Progenitor cell of endocrine pancreas (in vitro differentiated cells): ENCODE results near the gene FGF4. TPM values are rescaled to one million over a fixed set of nuclear protein-coding genes. Genes with fewer than 3 reads are reported as not detected.

Experiments used
- DNase-seq: peaks from one replicate; pipeline ENCODE4 v3.0.0; 2021; ENCODE audit warnings: low spot score; ENCODE audit not compliant: unreplicated experiment
- H3K27ac Mint-ChIP-seq: 2 replicates; pipeline ENCODE4 v1.8.0; 2021; ENCODE audit warnings: mild to moderate bottlenecking, moderate library complexity, mixed read lengths
- H3K27me3 Mint-ChIP-seq: 2 replicates; pipeline ENCODE4 v1.8.0; 2021; ENCODE audit warnings: mixed read lengths
- H3K36me3 Mint-ChIP-seq: 2 replicates; pipeline ENCODE4 v1.8.0; 2022; ENCODE audit warnings: mixed read lengths; ENCODE audit not compliant: insufficient read depth
- H3K4me1 Mint-ChIP-seq: 2 replicates; pipeline ENCODE4 v1.8.0; 2021; ENCODE audit warnings: low read depth, mixed read lengths
- H3K4me3 Mint-ChIP-seq: 2 replicates; pipeline ENCODE4 v1.8.0; 2021; ENCODE audit warnings: low read depth, mild to moderate bottlenecking, moderate library complexity, mixed read lengths
- H3K9me3 Mint-ChIP-seq: 2 replicates; pipeline ENCODE4 v1.8.0; 2021; ENCODE audit warnings: low read depth, mixed read lengths
- CTCF ChIP-seq: fragments of 200-600 bp; sonication (generic); IDR thresholded peaks from one replicate; pipeline ENCODE4 v1.5.0; 2021; ENCODE audit warnings: antibody characterized with exemption, mild to moderate bottlenecking; ENCODE audit not compliant: unreplicated experiment
- total RNA-seq: library from RNA; stranded (reverse); gene quantifications from 2 replicates; pipeline ENCODE4 v1.2.1, GENCODE V29; 2021

Gene FGF4
- total RNA-seq, 1 donor from 2014 or later: not detected

GRCh38 chr11:69778373-69778772, 3.2 kb upstream of the FGF4 start:
- TF ChIP-seq CTCF: no peak
- Mint-ChIP-seq H3K36me3 (no peaks in the 10 kb centered on the region), H3K27me3 (peaks cover 66% of the 10 kb centered on the region), H3K27ac (no peak overlapping the region), H3K9me3 (no peaks in the 10 kb centered on the region), H3K4me3 (no peak overlapping the region), H3K4me1 (no peaks in the 10 kb centered on the region)
- no peak for DNase-seq

- H3K4me3 Mint-ChIP-seq: no peak overlapping the region
- H3K27me3 Mint-ChIP-seq: peaks cover 69% of the 10 kb centered on the region
- no peak for TF ChIP-seq CTCF
These were observed 583 bp downstream of the FGF4 start for GRCh38 chr11:69774354-69775162.

DNA sequence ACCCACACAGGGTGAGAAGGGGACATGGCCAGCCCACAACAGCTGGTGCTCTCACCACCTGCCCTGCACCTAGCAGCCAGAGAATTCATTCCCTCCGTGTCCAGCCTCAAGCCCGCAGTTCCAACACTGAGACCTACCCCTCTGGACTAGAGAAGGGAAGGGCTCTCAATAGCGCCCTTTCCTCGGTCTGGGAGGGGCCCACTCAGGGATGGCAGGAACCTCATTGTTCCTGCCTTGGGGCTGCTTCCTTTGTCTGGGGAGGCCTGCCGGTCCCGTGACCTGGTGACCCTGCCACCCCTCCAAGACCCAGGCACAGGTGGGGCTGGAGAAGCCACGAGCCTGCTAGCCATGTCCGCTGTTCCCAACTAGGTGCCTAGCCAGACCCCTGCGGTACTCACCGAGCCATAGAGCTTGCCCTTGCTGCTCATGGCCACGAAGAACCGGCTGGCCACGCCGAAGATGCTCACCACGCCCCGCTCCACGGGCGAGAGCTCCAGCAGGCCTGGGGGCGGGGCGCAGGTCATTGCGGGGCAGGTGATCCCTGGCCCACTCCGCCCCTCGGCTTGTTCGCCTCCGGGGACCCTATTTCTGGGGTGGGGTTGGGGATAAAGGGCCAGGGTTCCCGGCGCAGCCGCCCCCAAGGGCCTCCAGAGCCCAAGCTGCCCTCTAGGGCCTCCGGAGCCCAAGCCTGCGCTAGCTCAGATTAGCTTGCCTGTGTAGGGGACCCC, 1.4 kb downstream of the FGF4 start:
- no peak for TF ChIP-seq CTCF
- Mint-ChIP-seq H3K4me3 (no peak overlapping the region), H3K27me3 (peaks cover 72% of the 10 kb centered on the region), H3K36me3 (no peaks in the 10 kb centered on the region), H3K4me1 (no peaks in the 10 kb centered on the region), H3K9me3 (peaks cover 3% of the 10 kb centered on the region), H3K27ac (no peak overlapping the region)
- DNase-seq: no peak

More at GRCh38 chr11:69774354-69775162, 583 bp downstream of the FGF4 start:
- no peak overlapping the region for H3K27ac Mint-ChIP-seq
- peaks cover under 1% of the 10 kb centered on the region for H3K9me3 Mint-ChIP-seq
- no peaks in the 10 kb centered on the region for H3K4me1 Mint-ChIP-seq
- no peak for DNase-seq
- H3K36me3 Mint-ChIP-seq: no peaks in the 10 kb centered on the region

- H3K27me3 Mint-ChIP-seq: peaks cover 62% of the 10 kb centered on the region
- H3K4me3 Mint-ChIP-seq: no peak overlapping the region
- DNase-seq: no peak
- H3K4me1 Mint-ChIP-seq: no peaks in the 10 kb centered on the region
- peaks cover 3% of the 10 kb centered on the region for H3K9me3 Mint-ChIP-seq
- H3K27ac Mint-ChIP-seq: no peak overlapping the region
- H3K36me3 Mint-ChIP-seq: no peaks in the 10 kb centered on the region
- no peak for TF ChIP-seq CTCF
These were observed 3.7 kb downstream of the FGF4 start for GRCh38 chr11:69771466-69771865.

- DNase-seq: no peak
These were observed 4.6 kb downstream of the FGF4 start for GRCh38 chr11:69770540-69770939.

More at GRCh38 chr11:69770540-69770939, 4.6 kb downstream of the FGF4 start:
- H3K4me3 Mint-ChIP-seq: no peak overlapping the region
- no peaks in the 10 kb centered on the region for H3K36me3 Mint-ChIP-seq
- TF ChIP-seq CTCF: no peak
- H3K4me1 Mint-ChIP-seq: no peaks in the 10 kb centered on the region
- H3K27me3 Mint-ChIP-seq: peaks cover 59% of the 10 kb centered on the region
- peaks cover 3% of the 10 kb centered on the region for H3K9me3 Mint-ChIP-seq
- no peak overlapping the region for H3K27ac Mint-ChIP-seq
